Activated CD8-positive, alpha-beta T cell treated with anti-CD3 and anti-CD28 coated beads for 36 hours (primary cell): Measurements from ENCODE around the gene TGFBR1. TPM values are rescaled to one million over a fixed set of nuclear protein-coding genes. Genes with fewer than 3 reads are reported as not detected.
A peak's percentile ranks its signal among the peaks of the same experiment; 100 is the strongest.

Experiments
- ATAC-seq: fragments of 200-7000 bp; cut with Tn5 transposase; one replicate; pipeline ENCODE4 v1.10.0; 2021; ENCODE audit warnings: mild to moderate bottlenecking, moderate library complexity
- CTCF ChIA-PET: fragments of 350-600 bp; sonication (Branson Sonifier 250); formaldehyde crosslinking; loops from one replicate; lab custom pipeline; 2021; ENCODE audit warnings: antibody characterized with exemption; lab: Charles Lee
- POLR2A ChIA-PET: fragments of 350-600 bp; sonication (Branson Sonifier 250); formaldehyde crosslinking; loops from one replicate; lab custom pipeline; 2021; ENCODE audit warnings: antibody characterized with exemption; lab: Charles Lee
- DNase-seq: peaks from one replicate; pipeline ENCODE4 v3.0.0-alpha.2; 2020
- H3K27ac Mint-ChIP-seq: one replicate; pipeline ENCODE4 v1.8.0; 2021; ENCODE audit warnings: mild to moderate bottlenecking, mixed read lengths
- H3K27me3 Mint-ChIP-seq: one replicate; pipeline ENCODE4 v1.8.0; 2021; ENCODE audit warnings: mixed read lengths
- H3K36me3 Mint-ChIP-seq: one replicate; pipeline ENCODE4 v1.8.0; 2021; ENCODE audit warnings: low read depth, mixed read lengths
- H3K4me1 Mint-ChIP-seq: one replicate; pipeline ENCODE4 v1.8.0; 2021; ENCODE audit warnings: low read depth, mixed read lengths
- H3K4me3 Mint-ChIP-seq: one replicate; pipeline ENCODE4 v1.8.0; 2021; ENCODE audit warnings: mild to moderate bottlenecking, moderate library complexity, mixed read lengths
- H3K9me3 Mint-ChIP-seq: one replicate; pipeline ENCODE4 v1.8.0; 2021; ENCODE audit warnings: mixed read lengths
- intact Hi-C: fragments of 100-400 bp; cut with micrococcal nuclease; formaldehyde crosslinking; loops from one replicate; pipeline ENCODE4 v1.10.0; 2022
- total RNA-seq, 2 experiments: library from RNA; stranded (reverse); gene quantifications; one replicate each; pipeline ENCODE4 v1.2.3, GENCODE V29; 2021
- TF ChIP-seq, protein P1 (sequence below): fragments of 200-600 bp; IDR thresholded peaks from one replicate; pipeline ENCODE4 v1.8.0; 2022; ENCODE audit warnings: antibody characterized with exemption, mild to moderate bottlenecking

Gene TGFBR1
- total RNA-seq, 2 experiments from 2014 or later, result 34.3 to 36.5 TPM

DNA sequence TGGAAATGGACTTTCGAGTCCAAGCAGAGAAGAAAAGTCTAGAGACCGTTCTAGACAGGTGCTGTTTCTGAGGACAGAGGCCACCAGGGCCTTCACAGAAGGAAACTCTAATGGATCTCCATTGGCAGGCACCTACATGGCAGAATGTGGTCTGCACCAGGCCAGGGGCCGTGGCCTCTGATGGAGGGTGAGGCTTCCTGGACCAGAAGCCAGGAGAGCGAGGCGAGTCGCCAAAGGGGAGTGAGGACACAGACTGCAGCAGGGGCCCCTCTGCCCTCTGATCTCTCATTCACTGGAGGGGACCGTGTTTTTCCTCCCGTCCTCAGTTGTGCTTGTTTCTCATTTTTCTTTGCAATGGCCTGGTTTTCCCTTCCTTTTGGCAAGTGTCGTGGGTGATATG is 75.7 kb downstream of the TGFBR1 start:
- ChIA-PET POLR2A (interaction anchor here (0.6 to 1.5 kb wide), 2 partner anchors 24 to 42 kb away, joined by 3 to 5 read pairs; partner anchors contain the start of genes ALG2 and SEC61B), CTCF (interaction anchor here (7.2 kb wide), 1 partner anchor 16 kb away, joined by 76 read pairs; no protein-coding TSS in a partner anchor)
- Mint-ChIP-seq H3K4me1 (peaks cover 75% of the 10 kb centered on the region), H3K4me3 (no peak overlapping the region), H3K27me3 (no peaks in the 10 kb centered on the region), H3K9me3 (no peaks in the 10 kb centered on the region), H3K27ac (peak overlapping the region; percentile 94), H3K36me3 (no peaks in the 10 kb centered on the region)
- DNase-seq, result peak; percentile 49
- TF ChIP-seq, protein P1, sequence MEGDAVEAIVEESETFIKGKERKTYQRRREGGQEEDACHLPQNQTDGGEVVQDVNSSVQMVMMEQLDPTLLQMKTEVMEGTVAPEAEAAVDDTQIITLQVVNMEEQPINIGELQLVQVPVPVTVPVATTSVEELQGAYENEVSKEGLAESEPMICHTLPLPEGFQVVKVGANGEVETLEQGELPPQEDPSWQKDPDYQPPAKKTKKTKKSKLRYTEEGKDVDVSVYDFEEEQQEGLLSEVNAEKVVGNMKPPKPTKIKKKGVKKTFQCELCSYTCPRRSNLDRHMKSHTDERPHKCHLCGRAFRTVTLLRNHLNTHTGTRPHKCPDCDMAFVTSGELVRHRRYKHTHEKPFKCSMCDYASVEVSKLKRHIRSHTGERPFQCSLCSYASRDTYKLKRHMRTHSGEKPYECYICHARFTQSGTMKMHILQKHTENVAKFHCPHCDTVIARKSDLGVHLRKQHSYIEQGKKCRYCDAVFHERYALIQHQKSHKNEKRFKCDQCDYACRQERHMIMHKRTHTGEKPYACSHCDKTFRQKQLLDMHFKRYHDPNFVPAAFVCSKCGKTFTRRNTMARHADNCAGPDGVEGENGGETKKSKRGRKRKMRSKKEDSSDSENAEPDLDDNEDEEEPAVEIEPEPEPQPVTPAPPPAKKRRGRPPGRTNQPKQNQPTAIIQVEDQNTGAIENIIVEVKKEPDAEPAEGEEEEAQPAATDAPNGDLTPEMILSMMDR, result no peak
- intact Hi-C loops, result loop anchor here (2.0 to 10.0 kb wide), 4 partner anchors 42 to 834 kb away; partner anchors contain the start of genes ALG2, NR4A3 and SEC61B
- ATAC-seq, result peak; percentile 12

GRCh38 chr9:99181206-99181605 is 76.3 kb downstream of the TGFBR1 start:
- H3K27me3 Mint-ChIP-seq, result no peaks in the 10 kb centered on the region
- intact Hi-C loops, result loop anchor here (2.0 to 10.0 kb wide), 4 partner anchors 41 to 834 kb away; partner anchors contain the start of genes ALG2, NR4A3 and SEC61B
- ChIA-PET POLR2A (interaction anchor here (0.6 to 2.2 kb wide), 4 partner anchors 8 to 41 kb away, joined by 3 to 10 read pairs (median 4); partner anchors contain the start of genes ALG2 and SEC61B), CTCF (interaction anchor here (1.0 to 7.2 kb wide), 3 partner anchors 16 to 181 kb away, joined by 3 to 76 read pairs (median 4); no protein-coding TSS in a partner anchor)
- no peaks in the 10 kb centered on the region for H3K9me3 Mint-ChIP-seq
- DNase-seq (no peak), ATAC-seq (no peak)
- H3K4me3 Mint-ChIP-seq, result peak overlapping the region; percentile 16
- TF ChIP-seq, protein P1, result no peak
- H3K4me1 Mint-ChIP-seq, result peaks cover 75% of the 10 kb centered on the region
- no peaks in the 10 kb centered on the region for H3K36me3 Mint-ChIP-seq
- peak overlapping the region; percentile 94 for H3K27ac Mint-ChIP-seq

DNA sequence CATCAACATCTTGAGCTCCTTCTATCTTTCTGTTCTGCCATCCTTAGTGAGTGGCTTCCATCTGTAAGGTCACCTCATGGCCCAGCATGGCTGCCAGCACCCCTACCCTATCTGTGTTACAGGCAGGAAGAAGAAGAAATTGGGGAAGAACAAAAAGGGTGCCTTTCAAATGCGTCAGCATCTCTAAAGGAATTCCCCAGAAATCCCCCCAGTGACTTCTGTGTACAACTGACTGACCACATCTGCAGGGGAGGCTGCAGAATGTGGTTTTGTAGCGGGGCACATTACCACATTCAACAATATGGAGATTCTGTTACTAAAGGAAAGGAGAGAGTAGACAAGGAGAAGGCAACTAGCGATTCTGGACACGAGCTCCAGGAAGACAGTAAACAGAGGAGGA is 76.7 kb downstream of the TGFBR1 start:
- POLR2A ChIA-PET, result interaction anchor here (0.6 to 2.2 kb wide), 5 partner anchors 9 to 124 kb away, joined by 3 to 10 read pairs (median 3); partner anchors contain the start of genes ALG2 and SEC61B
- intact Hi-C loops, result loop anchor here (2.0 to 10.0 kb wide), 4 partner anchors 41 to 833 kb away; partner anchors contain the start of genes ALG2, NR4A3 and SEC61B
- H3K27me3 Mint-ChIP-seq, result no peaks in the 10 kb centered on the region
- peak overlapping the region; percentile 16 for H3K4me3 Mint-ChIP-seq
- ATAC-seq (peak; percentile 32), DNase-seq (peak; percentile 74)
- H3K9me3 Mint-ChIP-seq, result no peaks in the 10 kb centered on the region
- TF ChIP-seq, protein P1, result no peak
- H3K27ac Mint-ChIP-seq, result peak overlapping the region; percentile 94
- H3K36me3 Mint-ChIP-seq, result no peaks in the 10 kb centered on the region
- CTCF ChIA-PET, result interaction anchor here (1.0 to 7.2 kb wide), 4 partner anchors 17 to 181 kb away, joined by 3 to 76 read pairs (median 4); no protein-coding TSS in a partner anchor
- H3K4me1 Mint-ChIP-seq, result peaks cover 72% of the 10 kb centered on the region

GRCh38 chr9:99182356-99182755 is 77.4 kb downstream of the TGFBR1 start:
- Mint-ChIP-seq H3K4me3 (no peak overlapping the region), H3K9me3 (no peaks in the 10 kb centered on the region), H3K4me1 (peaks cover 71% of the 10 kb centered on the region), H3K27me3 (no peaks in the 10 kb centered on the region), H3K27ac (no peak overlapping the region), H3K36me3 (no peaks in the 10 kb centered on the region)
- TF ChIP-seq, protein P1, result no peak
- CTCF ChIA-PET, result interaction anchor here (1.0 to 7.2 kb wide), 6 partner anchors 15 to 84 kb away, joined by 3 to 76 read pairs (median 4); partner anchors contain the start of gene ALG2
- POLR2A ChIA-PET, result interaction anchor here (0.9 to 2.2 kb wide), 3 partner anchors 9 to 125 kb away, joined by 3 to 10 read pairs (median 3); no protein-coding TSS in a partner anchor
- DNase-seq, result no peak
- no peak for ATAC-seq
- intact Hi-C loops, result loop anchor here (5.0 to 10.0 kb wide), 3 partner anchors 40 to 832 kb away; partner anchors contain the start of genes ALG2, NR4A3 and SEC61B
